HepG2 (cell line): Measurements from ENCODE around the gene KIF23. TPM values are rescaled to one million over a fixed set of nuclear protein-coding genes. Genes with fewer than 3 reads are reported as not detected.

Experiments used
- BHLHE40 ChIP-seq: IDR thresholded peaks from 2 replicates; pipeline ENCODE4 v1.6.1; 2011; ENCODE audit warnings: low read length, improper control_type of control experiment
- CREM ChIP-seq, 2 experiments: sonication (generic) in 1 of 2; formaldehyde crosslinking in 1 of 2; IDR thresholded peaks; 2 replicates each; pipeline versions ENCODE4 v1.4.0 to v1.6.1; 2016 to 2020; ENCODE audit warnings: antibody characterized with exemption in 1 of 2, mild to moderate bottlenecking in 1 of 2, missing genetic modification reagents in 1 of 2
- DMTF1 ChIP-seq: sonication (generic); formaldehyde crosslinking; IDR thresholded peaks from 2 replicates; pipeline ENCODE4 v1.4.0; 2020; ENCODE audit warnings: mild to moderate bottlenecking, missing genetic modification reagents
- FOXK1 ChIP-seq: sonication (generic); formaldehyde crosslinking; IDR thresholded peaks from 2 replicates; pipeline ENCODE4 v1.4.0; 2020; ENCODE audit warnings: low read depth, missing genetic modification reagents, borderline replicate concordance
- GMEB1 ChIP-seq: sonication (generic); formaldehyde crosslinking; IDR thresholded peaks from 2 replicates; pipeline ENCODE4 v1.5.1; 2020; ENCODE audit warnings: missing genetic modification reagents, mild to moderate bottlenecking, borderline replicate concordance
- GTF2F1 ChIP-seq: fragments of 150-350 bp; IDR thresholded peaks from 2 replicates; pipeline ENCODE4 v1.6.1; 2014; ENCODE audit warnings: low read length
- HOXA3 ChIP-seq: sonication (generic); formaldehyde crosslinking; IDR thresholded peaks from 2 replicates; pipeline ENCODE4 v1.5.0; 2020; ENCODE audit warnings: missing genetic modification reagents
- HOXA5 ChIP-seq: sonication (generic); formaldehyde crosslinking; IDR thresholded peaks from 2 replicates; pipeline ENCODE4 v1.4.0; 2020; ENCODE audit warnings: missing genetic modification reagents
- KDM6A ChIP-seq: IDR thresholded peaks from 2 replicates; pipeline ENCODE4 v1.6.1; 2016; ENCODE audit warnings: low read depth
- MBD4 ChIP-seq: IDR thresholded peaks from 2 replicates; pipeline ENCODE4 v1.6.1; 2012; ENCODE audit warnings: low read length, inconsistent platforms, borderline replicate concordance
- MED1 ChIP-seq: sonication (generic); formaldehyde crosslinking; IDR thresholded peaks from 2 replicates; pipeline ENCODE4 v1.4.0; 2020; ENCODE audit warnings: missing genetic modification reagents
- MEIS1 ChIP-seq: sonication (generic); formaldehyde crosslinking; IDR thresholded peaks from 2 replicates; pipeline ENCODE4 v1.9.0; 2021; ENCODE audit warnings: mild to moderate bottlenecking, missing genetic modification reagents, moderate library complexity, borderline replicate concordance
- MTF2 ChIP-seq: sonication (generic); formaldehyde crosslinking; IDR thresholded peaks from 2 replicates; pipeline ENCODE4 v1.5.0; 2020; ENCODE audit warnings: missing genetic modification reagents, borderline replicate concordance
- MXD4 ChIP-seq: IDR thresholded peaks from 2 replicates; pipeline ENCODE4 v1.6.1; 2016; ENCODE audit warnings: mild to moderate bottlenecking, missing biosample characterization, missing genetic modification reagents
- NFRKB ChIP-seq: fragments of 450-650 bp; IDR thresholded peaks from 2 replicates; pipeline ENCODE4 v1.6.1; 2017
- PTBP1 ChIP-seq: fragments of 200-400 bp; formaldehyde crosslinking; IDR thresholded peaks from 2 replicates; pipeline ENCODE4 v1.6.1; 2018; ENCODE audit warnings: low read length, low read depth; ENCODE audit not compliant: poor library complexity, severe bottlenecking
- SOX13 ChIP-seq, 3 experiments: fragments of 450-650 bp in 1 of 3; sonication (generic) in 1 of 3; formaldehyde crosslinking in 1 of 3; IDR thresholded peaks in 2 of 3; conservative IDR thresholded peaks in 1 of 3; 2 replicates each; pipeline versions ENCODE4 v1.5.0 to v1.6.1; 2016 to 2020; ENCODE audit warnings: antibody characterized with exemption in 1 of 3, mild to moderate bottlenecking in 1 of 3, missing compliant biosample characterization in 1 of 3, missing genetic modification reagents in 1 of 3, moderate library complexity in 1 of 3
- TEF ChIP-seq: sonication (generic); formaldehyde crosslinking; IDR thresholded peaks from 2 replicates; pipeline ENCODE4 v1.5.0; 2020; ENCODE audit warnings: missing genetic modification reagents
- TOPORS ChIP-seq: sonication (generic); formaldehyde crosslinking; IDR thresholded peaks from 2 replicates; pipeline ENCODE4 v1.8.0; 2023; ENCODE audit warnings: mild to moderate bottlenecking, missing genetic modification reagents
- ZBTB46 ChIP-seq: sonication (generic); formaldehyde crosslinking; IDR thresholded peaks from 2 replicates; pipeline ENCODE4 v1.4.0; 2020; ENCODE audit warnings: mild to moderate bottlenecking, missing genetic modification reagents, borderline replicate concordance
- ZFYVE20 ChIP-seq: sonication (generic); formaldehyde crosslinking; IDR thresholded peaks from 2 replicates; pipeline ENCODE4 v1.8.0; 2023; ENCODE audit warnings: low read depth, mild to moderate bottlenecking, moderate library complexity, missing genetic modification reagents, borderline replicate concordance
- ZNF230 ChIP-seq: sonication (generic); formaldehyde crosslinking; IDR thresholded peaks from 2 replicates; pipeline ENCODE4 v1.4.0; 2020; ENCODE audit warnings: mild to moderate bottlenecking, missing genetic modification reagents
- ZNF549 ChIP-seq: sonication (generic); formaldehyde crosslinking; IDR thresholded peaks from 2 replicates; pipeline ENCODE4 v1.5.0; 2020; ENCODE audit warnings: missing genetic modification reagents
- ZNF773 ChIP-seq: sonication (generic); formaldehyde crosslinking; IDR thresholded peaks from 2 replicates; pipeline ENCODE4 v1.4.0; 2020; ENCODE audit warnings: missing genetic modification reagents, borderline replicate concordance
- ZNF792 ChIP-seq: IDR thresholded peaks from 2 replicates; pipeline ENCODE4 v1.6.1; 2016
- polyA plus RNA-seq, 8 experiments: library from polyadenylated mRNA; depleted of rRNA in 3 of 8; stranded (reverse) in 7 of 8; unstranded in 1 of 8; fragments of >200 nt; fragmentation: Illumina TruSeq in 4 of 8; extraction: Trizol in 4 of 8; gene quantifications; 2 replicates each; pipeline versions ENCODE4 v1.2.1 to v1.2.3, GENCODE V29; 2011 to 2016; ENCODE audit warnings: low read depth in 4 of 8, missing spikeins in 1 of 8, mixed read lengths in 1 of 8; ENCODE audit not compliant: insufficient read depth in 1 of 8
- total RNA-seq, 5 experiments: library from RNA; depleted of rRNA; stranded (reverse); fragments of >200 nt; fragmentation: Illumina TruSeq; extraction: Trizol; gene quantifications; 2 replicates each; pipeline ENCODE4 v1.2.3, GENCODE V29; 2016; ENCODE audit warnings: low read depth in 1 of 5

Gene KIF23
- total and polyA plus RNA-seq, 2 of the 13 experiments (the other 11 are each of a cell fraction or from before 2014, with no cell fraction given), result 11.3 to 38.1 TPM

- TF ChIP-seq MEIS1 (CRISPR knock-in tag) (0 out of 2 replicates have a peak, but pooled peaks have one; percentile 50), ZBTB46 (CRISPR knock-in tag) (no peak), GTF2F1 (no peak), ZFYVE20 (CRISPR knock-in tag) (no peak), FOXK1 (CRISPR knock-in tag) (peak; percentile 35), MTF2 (CRISPR knock-in tag) (no peak), TEF (no peak), ZNF549 (no peak), DMTF1 (CRISPR knock-in tag) (no peak), TOPORS (CRISPR knock-in tag) (no peak), MED1 (CRISPR knock-in tag) (peak; percentile 55), PTBP1 (no peak), ZNF773 (no peak), GMEB1 (CRISPR knock-in tag) (peak; percentile 59), ZNF792 (peak; percentile 58), KDM6A (CRISPR knock-in tag) (no peak), HOXA3 (CRISPR knock-in tag) (peak; percentile 81; the same call in 1 of the 2 replicates), MXD4 (0 out of 2 replicates have a peak, but pooled peaks have one; percentile 43), NFRKB (no peak), CREM (IDR thresholded peaks at IDR 0.05) (no peak), CREM (CRISPR knock-in tag; IDR thresholded peaks at IDR 0.05) (no peak), ZNF230 (CRISPR knock-in tag) (peak; percentile 60), SOX13 (IDR thresholded peaks at IDR 0.05) (no peak), SOX13 (CRISPR knock-in tag; conservative IDR thresholded peaks at IDR 0.05 in 1 of 2, IDR thresholded peaks at IDR 0.05 in 1 of 2) (no peak), BHLHE40 (no peak), HOXA5 (CRISPR knock-in tag) (no peak; the same call in 1 of the 2 replicates), MBD4 (no peak)
These were observed 48.5 kb downstream of the KIF23 start (continued) for GRCh38 chr15:69462493-69463181.
